ACC112 (cell line): Measurements from ENCODE around the gene IFNA10.
A peak's percentile ranks its signal among the peaks of the same experiment; 100 is the strongest.
"Not testable (repeated sequence)": the region's sequence is repeated elsewhere in the genome, so short reads cannot be mapped to it uniquely, and the experiment has no call there.

Experiments
- H2AFZ ChIP-seq: fragments of 200-600 bp; sonication (generic); one replicate; pipeline ENCODE4 v1.6.0; 2017; ENCODE audit warnings: antibody characterized with exemption, low read length; ENCODE audit not compliant: unreplicated experiment
- H3K27ac ChIP-seq: fragments of 200-600 bp; sonication (generic); 2 replicates; pipeline ENCODE4 v1.5.1; 2014; ENCODE audit warnings: low read depth, mild to moderate bottlenecking, antibody characterized with exemption, low read length, moderate library complexity
- H3K27me3 ChIP-seq: fragments of 200-600 bp; sonication (generic); 2 replicates; pipeline ENCODE4 v1.6.1; 2014; ENCODE audit warnings: mild to moderate bottlenecking, antibody characterized with exemption, low read length, moderate library complexity, mixed read lengths; ENCODE audit not compliant: insufficient read depth
- H3K36me3 ChIP-seq: fragments of 200-600 bp; sonication (generic); 2 replicates; pipeline ENCODE4 v1.6.1; 2016; ENCODE audit warnings: mild to moderate bottlenecking, antibody characterized with exemption, low read length, moderate library complexity, mixed read lengths; ENCODE audit not compliant: insufficient read depth
- H3K4me1 ChIP-seq: fragments of 200-600 bp; sonication (generic); one replicate; pipeline ENCODE4 v1.6.1; 2016; ENCODE audit warnings: low read length, mixed read lengths; ENCODE audit not compliant: insufficient read depth, unreplicated experiment, control insufficient read depth
- H3K4me3 ChIP-seq: fragments of 200-600 bp; sonication (generic); 2 replicates; pipeline ENCODE4 v1.5.1; 2014; ENCODE audit warnings: mild to moderate bottlenecking, low read depth, low read length
- H3K79me2 ChIP-seq: fragments of 200-600 bp; sonication (generic); one replicate; pipeline ENCODE4 v1.6.0; 2016; ENCODE audit warnings: low read length; ENCODE audit not compliant: control insufficient read depth, unreplicated experiment, insufficient read depth

The IFNA10 gene

DNA sequence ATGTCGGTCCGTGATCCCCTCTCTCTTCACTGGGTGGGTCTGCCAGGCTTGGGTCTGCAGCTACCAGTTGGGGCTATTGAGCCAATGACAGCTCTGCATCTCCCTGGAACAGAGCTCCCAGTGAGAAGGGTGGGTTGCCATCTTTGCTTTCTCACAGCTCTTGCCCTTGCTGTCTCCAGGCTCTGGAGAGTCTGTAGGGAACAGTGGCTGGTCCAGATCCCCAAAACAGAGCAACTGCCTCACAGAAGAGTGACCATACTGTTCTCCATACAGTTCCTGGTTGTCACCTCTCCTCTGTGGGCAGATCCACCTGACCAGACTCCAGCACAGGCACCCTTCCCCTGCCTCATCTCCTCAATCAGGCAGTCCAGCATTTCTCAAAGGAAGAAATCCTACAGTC is 26.3 kb upstream of the IFNA10 start:
- Histone ChIP-seq H3K36me3 (no peaks in the 10 kb centered on the region), H3K4me3 (no peak overlapping the region), H3K79me2 (no peaks in the 10 kb centered on the region), H3K4me1 (no peaks in the 10 kb centered on the region), H3K27ac (no peak overlapping the region), H2AFZ (no peak overlapping the region), H3K27me3 (peaks cover 4% of the 10 kb centered on the region; the same call in 1 of the 2 replicates)

DNA sequence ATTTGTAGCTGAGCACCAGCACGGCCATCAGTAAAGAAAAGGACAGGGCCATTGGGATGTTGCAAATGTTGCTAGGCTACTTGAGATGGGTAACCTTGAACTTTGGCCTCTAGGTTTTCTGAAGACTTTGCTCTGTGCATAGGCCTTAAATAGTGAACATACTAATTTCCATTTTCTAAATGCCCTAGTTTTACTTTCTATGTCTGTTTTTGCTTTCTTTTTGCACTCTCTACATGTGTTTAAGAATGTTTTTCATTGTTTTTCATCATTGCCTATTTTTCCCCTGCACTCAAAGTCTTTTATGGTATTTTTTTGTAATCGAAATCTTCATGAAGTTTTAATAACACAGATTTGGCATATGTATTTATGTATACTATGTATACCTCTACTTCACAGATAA is 21.2 kb upstream of the IFNA10 start, which contains the start of gene IFNA17:
Gene IFNA17, minus strand, starts transcription at position 101 of the 400 bp plus-strand sequence. Its CDS starts 49 bp downstream, at position 52.
- Histone ChIP-seq H3K27me3 (0 out of 2 replicates have a peak, but pooled peaks cover 4% of the 10 kb centered on the region), H2AFZ (no peak within 1 kb of the TSS), H3K4me1 (no peaks in the 10 kb centered on the region), H3K36me3 (no peaks in the 10 kb centered on the region), H3K27ac (no peak within 1 kb of the TSS), H3K79me2 (no peaks in the 10 kb centered on the region), H3K4me3 (no peak within 1 kb of the TSS)

DNA sequence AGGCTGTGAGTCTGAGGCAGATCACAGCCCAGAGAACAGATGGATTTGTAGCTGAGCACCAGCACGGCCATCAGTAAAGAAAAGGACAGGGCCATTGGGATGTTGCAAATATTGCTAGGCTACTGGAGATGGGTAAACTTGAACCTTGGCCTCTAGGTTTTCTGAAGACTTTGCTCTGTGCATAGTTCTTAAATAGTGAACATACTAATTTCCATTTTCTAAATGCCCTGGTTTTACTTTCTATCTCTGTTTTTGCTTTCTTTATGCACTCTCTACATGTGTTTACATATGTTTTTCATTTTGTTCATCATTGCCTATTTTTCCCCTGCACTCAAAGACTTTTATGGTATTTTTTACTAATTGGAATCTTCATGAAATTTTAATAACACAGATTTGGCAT is 10.3 kb upstream of the IFNA10 start, which contains the start of gene IFNA16:
Gene IFNA16, minus strand, starts transcription at position 101 of the 400 bp plus-strand sequence. Its CDS starts 6 bp downstream, at position 95.
- H2AFZ ChIP-seq, H3K27me3 ChIP-seq, H3K79me2 ChIP-seq, H3K27ac ChIP-seq, H3K4me3 ChIP-seq, H3K36me3 ChIP-seq, H3K4me1 ChIP-seq: not testable (repeated sequence)

DNA sequence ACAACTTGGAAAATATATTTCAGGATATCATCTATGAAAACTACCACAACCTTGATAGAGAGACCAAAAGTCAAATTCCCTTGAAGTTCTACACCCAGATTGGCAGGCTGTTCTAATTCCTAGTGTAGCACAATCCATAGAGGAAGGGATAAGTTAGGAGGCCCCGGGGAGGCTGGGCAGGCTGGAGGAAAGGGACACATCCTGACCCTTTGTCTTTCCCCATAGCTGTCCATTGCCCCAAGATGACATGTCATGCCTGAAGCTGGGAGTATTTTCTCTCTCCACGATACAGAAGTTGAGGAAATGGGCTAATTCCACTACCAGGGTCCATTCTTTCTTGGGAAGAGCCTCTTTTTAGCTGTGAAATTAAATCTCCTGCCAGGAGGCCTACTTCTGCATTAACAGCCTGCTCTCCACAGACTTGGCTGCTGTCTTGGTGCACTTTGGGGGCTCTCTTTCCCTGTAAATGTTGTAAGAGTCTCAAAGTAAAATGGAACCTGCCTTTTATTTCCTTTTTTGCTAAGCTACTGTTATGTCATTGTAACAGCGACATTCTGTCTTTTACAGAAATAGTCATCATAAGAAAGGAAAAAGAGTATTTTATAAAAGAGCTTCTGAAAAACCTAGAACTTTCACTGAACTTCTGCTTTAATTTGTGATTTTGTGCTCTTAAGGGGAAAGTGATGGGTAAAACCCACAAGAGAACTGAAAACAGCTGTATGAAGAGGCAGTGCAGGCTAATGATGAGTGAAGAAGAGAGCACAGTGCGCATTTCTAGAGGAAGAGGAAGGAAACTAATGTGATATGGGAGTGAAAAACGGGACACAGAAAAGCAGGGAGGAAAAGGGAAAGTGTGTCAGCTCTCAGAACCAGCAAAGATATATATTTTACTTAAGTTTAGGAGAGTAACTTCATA is 6.7 kb upstream of the IFNA10 start:
- not testable (repeated sequence) for H3K79me2 ChIP-seq, H3K36me3 ChIP-seq, H3K27ac ChIP-seq, H3K4me1 ChIP-seq, H3K27me3 ChIP-seq, H3K4me3 ChIP-seq
- H2AFZ ChIP-seq: peak overlapping the region; percentile 14

DNA sequence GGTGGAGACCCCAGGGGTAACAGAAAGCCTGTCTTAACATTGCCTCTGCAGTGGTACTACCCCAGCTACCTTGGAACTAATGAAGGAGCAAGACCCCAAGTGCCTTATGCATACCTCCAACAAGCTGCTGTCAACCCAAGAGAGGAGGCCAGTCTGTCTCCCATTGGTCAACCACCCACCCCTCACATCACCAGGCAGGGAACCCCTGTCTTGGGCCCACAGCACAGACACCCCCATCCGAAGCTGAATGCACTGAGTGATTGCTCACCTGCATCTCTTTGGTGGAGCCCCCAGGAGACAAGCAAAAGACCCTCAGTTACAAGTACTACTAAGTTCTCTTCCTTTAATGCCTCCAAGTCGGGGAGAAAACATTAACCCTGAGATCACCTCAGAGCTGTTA is 5.2 kb upstream of the IFNA10 start:
- H3K79me2 ChIP-seq, H3K4me1 ChIP-seq, H2AFZ ChIP-seq, H3K27ac ChIP-seq, H3K4me3 ChIP-seq, H3K36me3 ChIP-seq, H3K27me3 ChIP-seq: not testable (repeated sequence)

DNA sequence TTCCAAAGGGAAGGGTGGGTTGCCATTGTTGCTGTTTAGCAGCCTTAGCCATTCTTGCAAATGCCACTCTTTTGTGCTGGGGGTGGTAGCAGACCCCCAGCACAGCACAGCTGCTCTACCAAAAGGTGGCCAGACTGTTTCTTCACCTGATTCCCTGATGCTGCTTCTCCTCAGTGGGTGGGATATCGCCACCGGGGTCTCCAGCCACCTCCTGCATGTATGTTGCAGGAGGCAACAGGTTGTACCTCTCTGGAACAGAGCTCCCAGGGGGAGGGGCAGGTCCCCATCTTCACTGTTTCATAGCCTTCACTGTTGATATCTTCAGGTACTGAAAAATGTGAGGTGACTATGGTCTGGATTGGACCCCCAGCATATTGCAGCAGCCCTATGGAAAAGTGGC is 3.8 kb upstream of the IFNA10 start:
- not testable (repeated sequence) for H3K36me3 ChIP-seq, H3K27me3 ChIP-seq, H3K4me3 ChIP-seq, H3K27ac ChIP-seq, H3K79me2 ChIP-seq, H2AFZ ChIP-seq, H3K4me1 ChIP-seq

DNA sequence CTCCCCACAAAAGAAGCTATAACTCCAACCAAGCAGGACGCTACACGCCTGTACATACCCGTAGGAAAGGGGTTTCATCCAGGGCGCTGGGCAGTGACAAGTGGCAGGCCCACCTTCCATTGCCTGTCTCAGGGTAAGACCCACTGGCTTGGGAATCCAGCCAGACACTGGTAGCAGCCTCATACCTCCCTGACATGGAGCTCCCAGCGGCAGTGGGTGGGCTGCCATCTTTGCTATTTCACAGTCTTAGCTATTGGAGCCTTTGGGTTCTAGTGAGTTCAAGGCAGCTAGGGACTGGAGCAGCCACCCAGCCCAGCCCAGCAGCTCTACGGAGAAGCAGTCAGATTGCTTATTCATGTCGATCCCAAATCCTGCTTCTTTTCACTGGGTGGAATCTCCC is 3.4 kb upstream of the IFNA10 start:
- H2AFZ ChIP-seq: no peak overlapping the region
- no peak overlapping the region for H3K27ac ChIP-seq
- no peaks in the 10 kb centered on the region for H3K27me3 ChIP-seq
- H3K79me2 ChIP-seq: no peaks in the 10 kb centered on the region
- H3K4me3 ChIP-seq: no peak overlapping the region
- no peaks in the 10 kb centered on the region for H3K36me3 ChIP-seq
- H3K4me1 ChIP-seq: no peaks in the 10 kb centered on the region

DNA sequence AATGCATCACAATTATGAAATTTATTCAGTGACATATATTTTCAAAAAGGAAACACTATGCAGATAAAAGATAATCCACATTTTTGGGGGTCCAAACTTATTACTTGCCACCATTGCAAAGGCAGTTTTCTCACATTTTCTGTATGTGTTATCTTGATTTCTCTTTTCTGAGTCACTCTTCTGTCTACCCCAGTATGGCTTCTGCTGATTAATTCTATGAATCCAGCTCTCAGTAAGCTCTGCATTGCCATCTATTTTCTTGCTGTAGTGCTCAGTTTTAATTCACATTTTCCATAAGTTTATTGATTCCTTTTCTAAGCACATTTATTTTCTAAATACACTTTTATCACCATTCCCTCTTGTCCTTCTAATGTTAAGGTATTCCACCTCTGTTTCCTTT is 1.7 kb downstream of the IFNA10 start:
- H2AFZ ChIP-seq: no peak overlapping the region
- no peak overlapping the region for H3K4me3 ChIP-seq
- H3K27ac ChIP-seq: no peak overlapping the region
- H3K79me2 ChIP-seq: no peaks in the 10 kb centered on the region
- no peaks in the 10 kb centered on the region for H3K36me3 ChIP-seq
- H3K4me1 ChIP-seq: no peaks in the 10 kb centered on the region
- H3K27me3 ChIP-seq: peaks cover 18% of the 10 kb centered on the region

DNA sequence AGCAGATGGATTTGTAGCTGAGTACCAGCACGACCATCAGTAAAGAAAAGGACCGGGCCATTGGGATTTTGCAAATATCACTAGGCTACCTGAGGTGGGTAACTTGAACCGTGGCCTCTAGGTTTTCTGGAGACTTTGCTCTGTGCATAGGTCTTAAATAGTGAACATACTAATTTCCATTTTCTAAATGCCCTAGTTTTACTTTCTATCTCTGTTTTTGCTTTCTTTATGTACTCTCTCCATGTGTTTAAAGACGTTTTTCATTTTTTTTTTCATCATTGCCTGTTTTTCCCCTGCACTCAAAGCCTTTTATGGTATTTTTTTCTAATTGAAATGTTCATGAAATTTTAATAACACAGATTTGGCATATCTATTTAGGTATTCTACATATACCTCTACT is 4.8 kb downstream of the IFNA10 start, which contains the start of gene IFNA7:
Gene IFNA7, minus strand, starts transcription at position 101 of the 400 bp plus-strand sequence. Its CDS starts 40 bp downstream, at position 61.
- not testable (repeated sequence) for H3K4me3 ChIP-seq, H3K79me2 ChIP-seq, H3K4me1 ChIP-seq, H3K36me3 ChIP-seq, H2AFZ ChIP-seq, H3K27ac ChIP-seq
- peaks cover 18% of the 10 kb centered on the region for H3K27me3 ChIP-seq

DNA sequence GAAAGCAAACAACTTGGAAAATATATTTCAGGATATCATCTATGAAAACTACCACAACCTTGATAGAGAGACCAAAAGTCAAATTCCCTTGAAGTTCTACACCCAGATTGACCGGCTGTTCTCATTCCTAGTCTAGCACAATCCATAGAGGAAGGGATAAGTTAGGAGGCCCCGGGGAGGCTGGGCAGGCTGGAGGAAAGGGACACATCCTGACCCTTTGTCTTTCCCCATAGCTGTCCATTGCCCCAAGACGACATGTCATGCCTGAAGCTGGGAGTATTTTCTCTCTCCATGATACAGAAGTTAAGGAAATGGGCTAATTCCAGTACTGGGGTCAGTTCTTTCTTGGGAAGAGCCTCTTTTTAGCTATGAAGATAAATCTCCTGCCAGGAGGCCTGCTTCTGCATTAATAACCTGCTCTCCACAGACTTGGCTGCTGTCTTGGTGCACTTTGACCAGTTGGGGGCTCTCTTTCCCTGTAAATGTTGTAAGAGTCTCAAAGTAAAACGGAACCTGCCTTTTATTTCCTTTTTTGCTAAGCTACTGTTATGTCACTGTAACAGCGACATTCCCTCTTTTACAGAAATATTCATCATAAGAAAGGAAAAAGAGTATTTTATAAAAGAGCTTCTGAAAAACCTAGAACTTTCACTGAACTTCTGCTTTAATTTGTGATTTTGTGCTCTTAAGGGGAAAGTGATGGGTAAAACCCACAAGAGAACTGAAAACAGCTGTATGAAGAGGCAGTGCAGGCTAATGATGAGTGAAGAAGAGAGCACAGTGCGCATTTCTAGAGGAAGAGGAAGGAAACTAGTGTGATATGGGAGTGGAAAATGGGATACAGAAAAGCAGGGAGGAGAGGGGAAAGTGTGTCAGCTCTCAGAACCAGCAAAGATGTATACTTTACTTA is 11.8 kb downstream of the IFNA10 start:
- H3K4me1 ChIP-seq, H3K27me3 ChIP-seq, H3K36me3 ChIP-seq, H3K27ac ChIP-seq, H3K79me2 ChIP-seq: not testable (repeated sequence)
- H3K4me3 ChIP-seq: peak overlapping the region; percentile 54
- H2AFZ ChIP-seq: peak overlapping the region; percentile 65
